Measurements from ENCODE around the gene UTS2B.

Gene UTS2B, protein sequence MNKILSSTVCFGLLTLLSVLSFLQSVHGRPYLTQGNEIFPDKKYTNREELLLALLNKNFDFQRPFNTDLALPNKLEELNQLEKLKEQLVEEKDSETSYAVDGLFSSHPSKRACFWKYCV

DNA sequence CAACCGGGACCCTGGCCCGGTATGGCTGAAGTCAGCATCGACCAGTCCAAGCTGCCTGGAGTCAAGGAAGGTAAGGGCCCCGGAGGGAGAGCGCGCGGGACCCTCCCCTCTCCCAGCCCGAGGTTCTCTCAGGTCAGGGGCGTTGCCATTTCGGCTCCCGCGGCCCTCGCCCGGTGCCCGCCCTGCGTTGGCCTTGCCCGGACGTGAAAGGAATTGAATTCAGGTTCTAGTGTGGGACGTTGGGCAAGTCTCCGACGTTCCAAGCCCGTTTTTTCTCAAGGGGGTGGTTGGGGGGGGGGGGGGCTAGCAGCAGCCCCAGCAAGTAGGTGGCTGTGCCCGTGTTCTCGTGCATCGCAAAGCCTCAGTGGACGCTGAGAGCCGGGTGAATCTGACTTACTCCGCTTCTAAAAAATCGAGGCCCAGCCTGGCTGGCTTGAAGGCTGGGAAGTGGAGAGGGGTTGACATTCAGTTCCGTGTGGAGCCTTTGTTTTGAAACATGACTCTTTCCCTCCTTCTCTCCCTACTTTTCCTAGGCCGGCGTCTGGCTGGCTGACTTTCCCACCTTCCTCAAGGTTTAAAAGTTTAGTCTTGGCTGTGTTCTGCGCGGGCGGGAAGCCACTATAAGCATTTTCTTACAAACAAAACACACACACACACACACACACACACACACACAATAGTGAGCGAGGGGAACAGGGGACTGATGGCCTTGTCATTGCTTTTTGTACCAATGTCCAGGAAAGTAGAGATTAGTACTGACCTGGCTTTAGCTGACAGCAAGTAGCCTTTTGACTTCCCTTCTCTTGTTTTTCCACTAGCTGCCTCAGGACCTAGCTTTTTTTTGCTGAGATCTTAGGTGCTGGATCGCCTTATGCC lies at the start of gene UTS2B:
Gene UTS2B (minus strand): TSS at position 873 of the 876 bp plus-strand sequence. CDS start 48,337 bp downstream, outside the sequence.
- DNase-seq (ENCODE audit: low read depth, low spot score) = peak; percentile 28

- DNase-seq (ENCODE audit: low read depth, low spot score) = no peak
Observed at GRCh38 chr3:191380001-191380400, 49.7 kb upstream of the UTS2B start.

DNA sequence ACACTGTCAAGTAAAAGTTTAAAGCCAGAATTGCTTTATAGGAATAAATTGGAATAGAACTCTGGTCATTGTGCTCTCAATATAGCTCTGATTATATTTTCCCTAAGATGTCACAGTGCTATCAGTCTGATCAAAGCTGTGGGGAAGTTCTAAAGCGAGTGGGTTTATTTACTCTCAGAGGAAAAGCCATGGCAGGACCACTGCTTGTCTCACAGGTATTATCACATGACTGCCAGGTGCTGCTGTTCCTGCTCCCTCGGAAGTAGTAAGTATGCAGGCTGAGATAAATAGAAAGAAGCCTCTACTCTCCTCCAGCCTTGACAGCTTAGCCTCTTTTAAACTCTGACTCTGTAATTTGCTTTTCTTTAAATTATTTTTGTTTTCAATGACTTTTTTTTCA lies 49.1 kb upstream of the UTS2B start:
- DNase-seq (ENCODE audit: low read depth, low spot score) = no peak

GRCh38 chr3:191378142-191378812 lies 48.0 kb upstream of the UTS2B start:
- DNase-seq (ENCODE audit: low read depth, low spot score) = no peak

DNA sequence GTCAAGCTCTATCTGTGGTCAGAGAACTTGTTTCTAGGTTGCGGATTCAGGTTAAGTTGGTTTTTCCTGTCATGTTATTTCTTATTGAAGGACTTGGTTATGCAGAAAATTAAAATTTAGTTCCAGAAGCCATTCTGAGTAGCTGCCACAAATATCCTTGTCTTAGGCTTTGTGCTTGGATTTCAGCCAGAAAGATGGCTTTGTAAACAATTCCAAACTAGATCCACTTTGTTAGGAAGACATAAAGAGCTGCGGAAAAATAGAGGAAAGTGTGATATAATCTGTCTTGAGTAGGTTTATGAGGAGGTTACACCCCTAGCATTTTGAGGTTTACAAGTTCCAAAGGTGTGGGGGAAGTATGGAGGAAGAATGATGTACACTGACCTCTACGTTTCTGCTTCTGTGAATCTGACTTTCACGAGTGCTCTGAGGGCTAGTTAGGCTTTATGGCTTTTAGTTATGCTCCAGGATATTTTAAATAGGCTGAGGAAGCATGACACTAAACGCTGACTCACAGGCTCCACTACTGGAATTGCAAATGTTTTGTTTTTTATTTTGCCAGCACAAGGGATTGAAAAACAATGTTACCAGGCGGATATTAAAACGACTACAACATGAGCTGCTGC lies 46.3 kb upstream of the UTS2B start:
- no peak for DNase-seq (ENCODE audit: low read depth, low spot score)

DNA sequence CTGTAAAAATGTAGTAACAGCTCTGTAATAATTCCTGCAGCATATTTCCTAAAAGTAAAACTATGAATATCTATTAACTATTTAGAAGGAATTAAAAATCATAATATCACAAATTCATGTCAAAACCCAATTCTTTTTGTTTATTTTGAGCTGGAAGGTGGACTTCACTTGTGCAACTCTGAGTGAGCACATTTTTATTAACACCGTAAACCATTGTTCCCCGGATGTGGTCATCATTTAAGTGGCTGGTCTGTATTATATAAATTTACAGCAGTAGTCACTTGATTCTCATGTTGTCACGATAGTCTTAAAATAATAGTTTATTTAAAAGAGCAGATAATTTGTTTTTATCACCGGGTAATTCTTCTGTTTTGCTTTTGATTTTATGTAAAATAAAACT lies 43.0 kb upstream of the UTS2B start:
- no peak for DNase-seq (ENCODE audit: low read depth, low spot score)

GRCh38 chr3:191372122-191372521 lies 41.8 kb upstream of the UTS2B start:
- DNase-seq (ENCODE audit: low read depth, low spot score) = no peak

DNA sequence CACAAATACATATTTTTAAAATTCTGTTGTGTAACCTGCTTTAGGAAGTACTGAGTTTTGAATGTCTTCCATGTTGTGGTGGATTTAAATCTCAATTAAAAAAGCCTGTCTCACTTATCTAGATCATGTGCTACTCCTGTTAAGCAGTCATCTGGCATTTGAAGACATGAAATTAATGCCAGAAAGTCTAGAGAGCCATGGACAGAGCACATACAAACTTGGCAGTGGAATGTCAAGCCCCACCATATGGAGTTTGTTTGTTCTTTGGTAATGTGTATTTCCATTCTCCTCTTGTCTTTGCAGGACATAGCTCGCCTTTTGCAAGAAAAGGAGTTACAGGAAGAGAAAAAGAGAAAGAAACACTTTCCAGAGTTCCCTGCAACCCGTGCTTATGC lies 39.3 kb upstream of the UTS2B start:
- no peak for DNase-seq (ENCODE audit: low read depth, low spot score)

GRCh38 chr3:191368755-191369615 lies 38.7 kb upstream of the UTS2B start:
- DNase-seq (ENCODE audit: low read depth, low spot score) = no peak

DNA sequence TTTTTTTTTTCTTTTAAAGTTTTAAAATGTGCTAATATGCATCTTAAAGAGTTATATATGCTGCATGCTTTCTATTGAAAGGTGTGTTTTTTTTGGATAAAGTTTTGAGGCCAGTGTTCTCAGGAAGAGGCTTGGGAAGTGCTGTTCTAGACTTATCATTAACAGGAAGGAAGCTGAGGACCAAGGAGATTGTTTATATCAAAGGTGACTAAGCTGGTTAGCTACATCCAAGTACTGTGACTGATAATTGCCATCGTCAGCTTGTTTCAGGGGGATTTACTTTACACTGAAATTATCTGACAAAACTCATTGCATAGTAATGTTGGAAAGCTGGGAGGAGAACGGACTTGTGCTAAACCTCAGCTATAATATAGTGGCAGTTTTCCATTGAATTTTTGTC lies 36.3 kb upstream of the UTS2B start:
- no peak for DNase-seq (ENCODE audit: low read depth, low spot score)

- DNase-seq (ENCODE audit: low read depth, low spot score) = no peak
Observed at GRCh38 chr3:191363221-191363620, 32.9 kb upstream of the UTS2B start.

DNA sequence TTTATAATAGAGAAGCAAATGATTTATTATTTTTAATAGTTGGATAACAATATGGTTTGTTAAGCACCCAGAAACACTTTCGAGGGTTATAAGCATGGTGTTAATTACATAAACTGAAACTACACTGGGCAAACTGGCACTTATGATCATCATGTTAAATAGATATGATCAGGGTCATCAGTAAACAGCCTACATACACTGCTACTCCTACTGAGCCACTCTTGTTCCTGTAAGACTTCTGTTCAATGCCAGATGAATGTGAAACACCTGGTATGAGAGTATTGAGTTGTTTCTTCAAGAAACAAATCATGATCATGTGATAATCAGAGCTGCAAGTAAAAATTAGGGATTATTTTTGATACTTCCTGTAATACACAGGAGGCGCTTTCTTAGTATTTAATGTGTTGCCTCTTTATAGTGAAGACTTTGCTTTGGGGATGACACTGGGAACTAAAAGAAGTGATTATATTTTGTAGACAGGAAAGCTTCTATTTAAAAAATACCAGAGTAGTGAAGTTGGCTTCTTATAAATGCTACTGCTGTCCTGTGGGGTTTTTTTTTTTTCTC lies 32.3 kb upstream of the UTS2B start:
- no peak for DNase-seq (ENCODE audit: low read depth, low spot score)

GRCh38 chr3:191362037-191362436 lies 31.7 kb upstream of the UTS2B start:
- DNase-seq (ENCODE audit: low read depth, low spot score) = no peak

DNA sequence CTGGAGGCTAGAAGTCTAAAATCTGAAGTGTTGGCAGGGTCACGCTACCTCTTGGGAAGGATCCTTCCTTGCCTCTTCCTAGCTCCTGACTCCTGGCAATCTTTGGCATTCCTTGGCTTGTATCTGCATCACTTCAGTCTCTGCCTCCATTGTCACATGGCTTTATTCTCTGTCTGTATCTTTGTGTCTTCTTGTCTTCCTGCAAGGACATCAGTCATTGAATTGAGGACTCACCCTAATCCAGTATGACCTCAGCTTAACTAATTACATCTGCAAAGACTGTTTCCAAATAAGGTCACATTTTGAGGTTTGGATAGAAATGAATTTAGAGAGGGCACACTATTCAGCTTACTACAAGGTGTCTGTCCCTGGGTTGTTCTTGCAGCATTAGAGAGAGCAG lies 31.1 kb upstream of the UTS2B start:
- DNase-seq (ENCODE audit: low read depth, low spot score) = no peak

GRCh38 chr3:191360620-191361019 lies 30.3 kb upstream of the UTS2B start:
- no peak for DNase-seq (ENCODE audit: low read depth, low spot score)

- no peak for DNase-seq (ENCODE audit: low read depth, low spot score)
Observed at GRCh38 chr3:191358929-191359328, 28.6 kb upstream of the UTS2B start.

- no peak for DNase-seq (ENCODE audit: low read depth, low spot score)
Observed at GRCh38 chr3:191357909-191358308, 27.6 kb upstream of the UTS2B start.

GRCh38 chr3:191356631-191357439 lies 26.5 kb upstream of the UTS2B start:
- DNase-seq (ENCODE audit: low read depth, low spot score) = no peak

GRCh38 chr3:191355406-191355805 lies 25.1 kb upstream of the UTS2B start:
- DNase-seq (ENCODE audit: low read depth, low spot score) = no peak

Measured in iPS DF 19.7 (cell line).